CD14-positive monocyte (primary cell): ENCODE measurements around the gene THAP3. TPM values are rescaled to one million over a fixed set of nuclear protein-coding genes. Genes with fewer than 3 reads are reported as not detected.

Source experiments
- DNase-seq, 3 donors: peaks; one replicate each; pipeline ENCODE4 v3.0.0-alpha.2; 2011 to 2022
- H2AFZ ChIP-seq: 2 replicates; pipeline ENCODE4 v1.6.0; 2012; ENCODE audit warnings: mild to moderate bottlenecking, low read depth, low read length, inconsistent platforms; ENCODE audit not compliant: insufficient read depth, poor library complexity, severe bottlenecking
- H3K27ac ChIP-seq, 2 donors: 1 replicate in 1 of 2; 2 replicates in 1 of 2; pipeline ENCODE4 v1.5.1; 2012 to 2013; ENCODE audit warnings: low read length in 2 of 2, control low read depth in 1 of 2, inconsistent platforms in 1 of 2, low read depth in 1 of 2, mild to moderate bottlenecking in 1 of 2
- H3K27me3 ChIP-seq, 2 donors: one replicate each; pipeline versions ENCODE4 v1.6.0 to v1.6.1; 2011 to 2013; ENCODE audit warnings: low read length in 2 of 2; ENCODE audit not compliant: control insufficient read depth in 2 of 2, insufficient read depth in 2 of 2
- H3K36me3 ChIP-seq, 2 donors: replicated peaks in 1 of 2; 1 replicate in 1 of 2; 2 replicates in 1 of 2; pipeline versions ENCODE4 v1.5.1 to v1.6.1; 2012 to 2013; ENCODE audit warnings: low read length in 2 of 2, control low read depth in 1 of 2, inconsistent platforms in 1 of 2, mild to moderate bottlenecking in 1 of 2; ENCODE audit not compliant: insufficient read depth in 2 of 2, control insufficient read depth in 1 of 2
- H3K4me1 ChIP-seq, 2 donors: 1 replicate in 1 of 2; 2 replicates in 1 of 2; pipeline versions ENCODE4 v1.5.1 to v1.6.1; 2012 to 2013; ENCODE audit warnings: low read length in 2 of 2, control low read depth in 1 of 2, inconsistent platforms in 1 of 2, mild to moderate bottlenecking in 1 of 2, moderate library complexity in 1 of 2; ENCODE audit not compliant: insufficient read depth in 2 of 2, control insufficient read depth in 1 of 2
- H3K4me2 ChIP-seq: replicated peaks from 2 replicates; pipeline ENCODE3; 2012; ENCODE audit warnings: low read length, moderate library complexity, mild to moderate bottlenecking; ENCODE audit not compliant: poor library complexity, severe bottlenecking; ENCODE audit errors: extremely low read depth
- H3K4me3 ChIP-seq, 3 experiments: fragments of 200-600 bp in 1 of 3; sonication (generic) in 1 of 3; replicated peaks in 1 of 3; 1 replicate in 2 of 3; 2 replicates in 1 of 3; pipeline ENCODE4 v1.5.1; 2011 to 2013; ENCODE audit warnings: low read length in 3 of 3, mild to moderate bottlenecking in 3 of 3, control low read depth in 2 of 3, low read depth in 2 of 3, inconsistent platforms in 1 of 3, moderate library complexity in 1 of 3
- H3K79me2 ChIP-seq: 2 replicates; pipeline ENCODE4 v1.6.0; 2012; ENCODE audit warnings: mild to moderate bottlenecking, control low read depth, inconsistent platforms, low read length, moderate library complexity; ENCODE audit not compliant: insufficient read depth
- H3K9ac ChIP-seq: 2 replicates; pipeline ENCODE4 v1.6.0; 2017; ENCODE audit warnings: low read length, mild to moderate bottlenecking; ENCODE audit not compliant: insufficient read depth, poor library complexity, severe bottlenecking
- H3K9me3 ChIP-seq, 2 donors: replicated peaks in 1 of 2; 1 replicate in 1 of 2; 2 replicates in 1 of 2; pipeline versions ENCODE4 v1.5.1 to v1.6.1; 2012 to 2013; ENCODE audit warnings: low read length in 2 of 2, control low read depth in 1 of 2; ENCODE audit not compliant: control insufficient read depth in 1 of 2, insufficient read depth in 1 of 2
- H4K20me1 ChIP-seq: 2 replicates; pipeline ENCODE4 v1.6.0; 2012; ENCODE audit warnings: mild to moderate bottlenecking, low read length, control low read depth, moderate library complexity; ENCODE audit not compliant: insufficient read depth
- H3K27ac Mint-ChIP-seq, 7 donors: one replicate each; pipeline ENCODE4 v1.8.0; 2020; ENCODE audit warnings: mild to moderate bottlenecking in 7 of 7, mixed read lengths in 7 of 7, moderate library complexity in 6 of 7, inconsistent platforms in 2 of 7
- H3K27me3 Mint-ChIP-seq, 3 donors: one replicate each; pipeline ENCODE4 v1.8.0; 2021 to 2022; ENCODE audit warnings: low read depth in 3 of 3, mild to moderate bottlenecking in 3 of 3, mixed read lengths in 3 of 3, moderate library complexity in 3 of 3, inconsistent platforms in 1 of 3
- H3K36me3 Mint-ChIP-seq, 2 donors: one replicate each; pipeline ENCODE4 v1.8.0; 2020; ENCODE audit warnings: mixed read lengths in 2 of 2, inconsistent platforms in 1 of 2, mild to moderate bottlenecking in 1 of 2
- H3K4me1 Mint-ChIP-seq: one replicate; pipeline ENCODE4 v1.8.0; 2020; ENCODE audit warnings: mild to moderate bottlenecking, mixed read lengths
- H3K4me3 Mint-ChIP-seq, 2 donors: one replicate each; pipeline ENCODE4 v1.8.0; 2020; ENCODE audit warnings: mild to moderate bottlenecking in 2 of 2, mixed read lengths in 2 of 2, moderate library complexity in 1 of 2
- H3K9me3 Mint-ChIP-seq, 7 donors: one replicate each; pipeline ENCODE4 v1.8.0; 2020 to 2022; ENCODE audit warnings: mixed read lengths in 7 of 7, mild to moderate bottlenecking in 6 of 7, moderate library complexity in 6 of 7, inconsistent platforms in 2 of 7
- CTCF ChIP-seq: fragments of 200-600 bp; IDR thresholded peaks from one replicate; pipeline ENCODE4 v1.8.0; 2022; ENCODE audit warnings: antibody characterized with exemption, mild to moderate bottlenecking
- WGBS: methylation state at CpG from one replicate; pipeline ENCODE4 v1.1.5; 2013; ENCODE audit warnings: missing lambda C conversion rate; ENCODE audit not compliant: insufficient coverage; 5-methylcytosine and 5-hydroxymethylcytosine counted together
- intact Hi-C, 2 donors: fragments of 100-400 bp; cut with micrococcal nuclease; formaldehyde crosslinking; loops; one replicate each; pipeline versions ENCODE4 v1.15.0 to v1.15.1; 2023
- polyA plus RNA-seq, 3 donors: library from polyadenylated mRNA; depleted of rRNA in 1 of 3; unstranded in 2 of 3; stranded (reverse) in 1 of 3; fragments of 300-500 nt in 2 of 3; fragments of >200 nt in 1 of 3; fragmentation: Illumina TruSeq in 2 of 3; gene quantifications; 1 replicate in 2 of 3; 2 replicates in 1 of 3; pipeline ENCODE4 v1.2.3, GENCODE V29; 2012 to 2021

THAP3 gene
- polyA plus RNA-seq, 3 donors = 10.3 to 12.8 (median 10.3) TPM

GRCh38 chr1:6579374-6580118 is 45.1 kb upstream of the THAP3 start, which contains the start of gene ZBTB48:
ZBTB48 (plus strand) TSS chr1:6579994; CDS start chr1:6580610, 616 bp downstream.
- Mint-ChIP-seq H3K4me3 (peak within 1 kb of the TSS; percentile 96 to 97), H3K4me1 (peaks cover 35% of the 10 kb centered on the region), H3K27me3 (peaks cover 0 to 3% (median 1%) of the 10 kb centered on the region in 3 donors), H3K27ac (peak within 1 kb of the TSS; percentile 97 to 100 (median 99)), H3K36me3 (peaks cover 5% of the 10 kb centered on the region in 2 donors), H3K9me3 (peaks cover 0 to 3% (median 0%) of the 10 kb centered on the region in 7 donors)
- Histone ChIP-seq H3K27me3 (no peaks in the 10 kb centered on the region), H2AFZ (peak within 1 kb of the TSS; percentile 70), H4K20me1 (peaks cover 35% of the 10 kb centered on the region), H3K4me3 (peak within 1 kb of the TSS; percentile 61 to 83 (median 76)), H3K36me3 (peaks cover 0 to 4% of the 10 kb centered on the region in 2 donors), H3K9ac (peak within 1 kb of the TSS; percentile 99), H3K27ac (peak within 1 kb of the TSS; percentile 88 to 97), H3K9me3 (no peaks in the 10 kb centered on the region), H3K4me1 (peaks cover 33 to 34% of the 10 kb centered on the region in 2 donors), H3K4me2 (peak within 1 kb of the TSS; percentile 88), H3K79me2 (peaks cover 31% of the 10 kb centered on the region)
- peak; percentile 97 to 98 (median 98) for DNase-seq
- no peak for TF ChIP-seq CTCF
- intact Hi-C loops = loop anchor here (1.0 to 5.0 kb wide), 3 partner anchors 21 to 38 kb away; partner anchors contain the start of gene PHF13 (in 1 of the 2)
- 20% methylated on average over 58 of the region's 58 CpGs for WGBS

- peak; percentile 58 to 73 (median 61) for DNase-seq
- WGBS = 0% methylated on average over 25 of the region's 30 CpGs
- Histone ChIP-seq H2AFZ (peak overlapping the region; percentile 70), H3K9ac (peak overlapping the region; percentile 99), H3K27me3 (no peaks in the 10 kb centered on the region), H3K4me1 (peaks cover 33 to 34% of the 10 kb centered on the region in 2 donors), H3K27ac (peak overlapping the region; percentile 88 to 97), H3K79me2 (peaks cover 37% of the 10 kb centered on the region), H3K4me2 (peak overlapping the region; percentile 88), H4K20me1 (peaks cover 41% of the 10 kb centered on the region), H3K36me3 (peaks cover 0 to 6% of the 10 kb centered on the region in 2 donors), H3K9me3 (no peaks in the 10 kb centered on the region), H3K4me3 (peak overlapping the region; percentile 61 to 83 (median 76))
- H3K27ac Mint-ChIP-seq = peak overlapping the region; percentile 97 to 100 (median 99)
- H3K9me3 Mint-ChIP-seq = peaks cover 0 to 3% (median 0%) of the 10 kb centered on the region in 7 donors
- H3K4me3 Mint-ChIP-seq = peak overlapping the region; percentile 96 to 97
- peaks cover 0 to 3% (median 1%) of the 10 kb centered on the region in 3 donors for H3K27me3 Mint-ChIP-seq
- peaks cover 39% of the 10 kb centered on the region for H3K4me1 Mint-ChIP-seq
- H3K36me3 Mint-ChIP-seq = peaks cover 5 to 8% of the 10 kb centered on the region in 2 donors
- intact Hi-C loops = loop anchor here (1.0 to 5.0 kb wide), 3 partner anchors 21 to 37 kb away; partner anchors contain the start of gene PHF13 (in 1 of the 2)
- no peak for TF ChIP-seq CTCF
Observed at GRCh38 chr1:6580119-6580592, 44.5 kb upstream of the THAP3 start.
